PFSK-1 (cell line): ENCODE measurements around the gene ADARB1.

Experiments used
- POLR2AphosphoS5 ChIP-seq: IDR thresholded peaks from 2 replicates; pipeline ENCODE4 v1.6.1; 2012; ENCODE audit warnings: low read depth, mild to moderate bottlenecking, control low read depth, low read length, moderate library complexity
- SIN3A ChIP-seq: IDR thresholded peaks from 2 replicates; pipeline ENCODE4 v1.6.1; 2012; ENCODE audit warnings: mild to moderate bottlenecking, low read length, moderate library complexity, borderline replicate concordance; ENCODE audit not compliant: insufficient read depth
- TAF1 ChIP-seq: IDR thresholded peaks from 2 replicates; pipeline ENCODE4 v1.6.1; 2012; ENCODE audit warnings: low read length, control low read depth, borderline replicate concordance; ENCODE audit not compliant: insufficient read depth

- TF ChIP-seq POLR2AphosphoS5: no peak
- no peak for TF ChIP-seq SIN3A
- no peak for TF ChIP-seq TAF1
Observed at GRCh38 chr21:45100866-45101265, 26.5 kb downstream of the ADARB1 start.
